Measurements from ENCODE around the gene QSER1.

QSER1 gene

GRCh38 chr11:32890843-32891656 is 1.6 kb upstream of the QSER1 start:
- DNase-seq (ENCODE audit: low spot score) = no peak

- DNase-seq (ENCODE audit: low spot score) = no peak
Measured at GRCh38 chr11:32891657-32892354, 805 bp upstream of the QSER1 start.

GRCh38 chr11:32893093-32893342 is 407 bp downstream of the QSER1 start:
- DNase-seq (ENCODE audit: low spot score) = no peak

- peak; percentile 90 for DNase-seq (ENCODE audit: low spot score)
Measured at GRCh38 chr11:32893343-32894148, 935 bp downstream of the QSER1 start.

GRCh38 chr11:32894149-32894827 is 1.7 kb downstream of the QSER1 start:
- no peak for DNase-seq (ENCODE audit: low spot score)

GRCh38 chr11:32894921-32895320 is 2.3 kb downstream of the QSER1 start:
- DNase-seq (ENCODE audit: low spot score) = no peak

GRCh38 chr11:32895471-32895870 is 2.9 kb downstream of the QSER1 start:
- no peak for DNase-seq (ENCODE audit: low spot score)

GRCh38 chr11:32897103-32897502 is 4.5 kb downstream of the QSER1 start:
- DNase-seq (ENCODE audit: low spot score) = no peak

- DNase-seq (ENCODE audit: low spot score) = no peak
Measured at GRCh38 chr11:32899438-32899837, 6.8 kb downstream of the QSER1 start.

GRCh38 chr11:32902089-32902665 is 9.6 kb downstream of the QSER1 start:
- no peak for DNase-seq (ENCODE audit: low spot score)

GRCh38 chr11:32905028-32905667 is 12.5 kb downstream of the QSER1 start:
- DNase-seq (ENCODE audit: low spot score) = no peak

GRCh38 chr11:32908619-32909018 is 16.0 kb downstream of the QSER1 start:
- DNase-seq (ENCODE audit: low spot score) = no peak

- no peak for DNase-seq (ENCODE audit: low spot score)
Measured at GRCh38 chr11:32911413-32911812, 18.8 kb downstream of the QSER1 start.

- no peak for DNase-seq (ENCODE audit: low spot score)
Measured at GRCh38 chr11:32913445-32913844, 20.8 kb downstream of the QSER1 start.

- no peak for DNase-seq (ENCODE audit: low spot score)
Measured at GRCh38 chr11:32916361-32916760, 23.8 kb downstream of the QSER1 start.

GRCh38 chr11:32916994-32917393 is 24.4 kb downstream of the QSER1 start:
- no peak for DNase-seq (ENCODE audit: low spot score)

- no peak for DNase-seq (ENCODE audit: low spot score)
Measured at GRCh38 chr11:32918427-32918826, 25.8 kb downstream of the QSER1 start.

- DNase-seq (ENCODE audit: low spot score) = no peak
Measured at GRCh38 chr11:32919338-32919737, 26.7 kb downstream of the QSER1 start.

GRCh38 chr11:32920570-32920969 is 28.0 kb downstream of the QSER1 start:
- no peak for DNase-seq (ENCODE audit: low spot score)

GRCh38 chr11:32921204-32921603 is 28.6 kb downstream of the QSER1 start:
- no peak for DNase-seq (ENCODE audit: low spot score)

- DNase-seq (ENCODE audit: low spot score) = no peak
Measured at GRCh38 chr11:32931606-32932005, 39.0 kb downstream of the QSER1 start.

GRCh38 chr11:32932196-32932595 is 39.6 kb downstream of the QSER1 start:
- DNase-seq (ENCODE audit: low spot score) = no peak
